Left hindlimb (tissue), 1 donor: ENCODE results near the gene ZSCAN5A.
"Not testable (repeated sequence)": the region's sequence is repeated elsewhere in the genome, so short reads cannot be mapped to it uniquely, and the experiment has no call there.

Source experiments
- DNase-seq: peaks from one replicate; pipeline ENCODE4 v3.0.0-alpha.2; 2018

Gene ZSCAN5A

GRCh38 chr19:56197646-56198045 is 117.0 kb downstream of the ZSCAN5A start, which contains the start of gene ZSCAN5B:
Gene ZSCAN5B (minus strand): TSS chr19:56197783. CDS start chr19:56193052, 4,731 bp downstream.
- DNase-seq = not testable (repeated sequence)

- no peak for DNase-seq
These were observed 120.5 kb downstream of the ZSCAN5A start for GRCh38 chr19:56193981-56194640.

GRCh38 chr19:56191711-56192110 is 122.9 kb downstream of the ZSCAN5A start:
- DNase-seq = no peak

- no peak for DNase-seq
These were observed 123.5 kb downstream of the ZSCAN5A start for GRCh38 chr19:56191115-56191514.

- no peak for DNase-seq
These were observed 124.9 kb downstream of the ZSCAN5A start for GRCh38 chr19:56189785-56190184.

GRCh38 chr19:56177564-56178243 is 136.9 kb downstream of the ZSCAN5A start:
- DNase-seq = no peak

- no peak for DNase-seq
These were observed 137.8 kb downstream of the ZSCAN5A start for GRCh38 chr19:56176881-56177280.

- not testable (repeated sequence) for DNase-seq
These were observed 138.3 kb downstream of the ZSCAN5A start for GRCh38 chr19:56176310-56176709.

- DNase-seq = not testable (repeated sequence)
These were observed 138.8 kb downstream of the ZSCAN5A start, which contains the start of gene GALP for GRCh38 chr19:56175861-56176307. Gene GALP (plus strand): TSS chr19:56176008. CDS start chr19:56177109, 1,101 bp downstream.

GRCh38 chr19:56174550-56174949 is 140.1 kb downstream of the ZSCAN5A start:
- no peak for DNase-seq

GRCh38 chr19:56174086-56174485 is 140.6 kb downstream of the ZSCAN5A start:
- DNase-seq = no peak
